Measurements from ENCODE around the gene MYO1B.
"Not testable (repeated sequence)": the region's sequence is repeated elsewhere in the genome, so short reads cannot be mapped to it uniquely, and the experiment has no call there.

MYO1B gene

GRCh38 chr2:191456506-191456905 is 211.3 kb downstream of the MYO1B start:
- in situ Hi-C loops (cut with HindIII; ENCODE audit: low pct_ligation_motif_present, low pct_unique_long_range_greater_than_20kb, low sequenced_read_pairs); DNase-seq: not testable (repeated sequence)

- no peak for DNase-seq
- in situ Hi-C loops (cut with HindIII; ENCODE audit: low pct_ligation_motif_present, low pct_unique_long_range_greater_than_20kb, low sequenced_read_pairs): no loop called here
These were observed 214.0 kb downstream of the MYO1B start for GRCh38 chr2:191459158-191459557.

GRCh38 chr2:191462370-191462769 is 217.2 kb downstream of the MYO1B start:
- in situ Hi-C loops (cut with HindIII; ENCODE audit: low pct_ligation_motif_present, low pct_unique_long_range_greater_than_20kb, low sequenced_read_pairs): no loop called here
- DNase-seq: no peak

GRCh38 chr2:191463790-191464189 is 218.6 kb downstream of the MYO1B start:
- DNase-seq: no peak
- in situ Hi-C loops (cut with HindIII; ENCODE audit: low pct_ligation_motif_present, low pct_unique_long_range_greater_than_20kb, low sequenced_read_pairs): no loop called here

GRCh38 chr2:191465766-191466420 is 220.7 kb downstream of the MYO1B start:
- no peak for DNase-seq
- in situ Hi-C loops (cut with HindIII; ENCODE audit: low pct_ligation_motif_present, low pct_unique_long_range_greater_than_20kb, low sequenced_read_pairs): no loop called here

GRCh38 chr2:191467113-191467512 is 221.9 kb downstream of the MYO1B start:
- no peak for DNase-seq
- in situ Hi-C loops (cut with HindIII; ENCODE audit: low pct_ligation_motif_present, low pct_unique_long_range_greater_than_20kb, low sequenced_read_pairs): no loop called here

GRCh38 chr2:191470306-191470705 is 225.1 kb downstream of the MYO1B start:
- in situ Hi-C loops (cut with HindIII; ENCODE audit: low pct_ligation_motif_present, low pct_unique_long_range_greater_than_20kb, low sequenced_read_pairs): no loop called here
- DNase-seq: no peak

GRCh38 chr2:191474464-191474863 is 229.3 kb downstream of the MYO1B start:
- DNase-seq: no peak

More at GRCh38 chr2:191474464-191474863, 229.3 kb downstream of the MYO1B start:
- in situ Hi-C loops (cut with HindIII; ENCODE audit: low pct_ligation_motif_present, low pct_unique_long_range_greater_than_20kb, low sequenced_read_pairs): no loop called here

All from ACHN (cell line).